Fibroblast of lung (primary cell): ENCODE data around the gene SCGB3A1.
A peak's percentile ranks its signal among the peaks of the same experiment; 100 is the strongest.

Experiments used
- CTCF ChIP-seq, 2 donors: IDR thresholded peaks in 1 of 2; conservative IDR thresholded peaks in 1 of 2; 1 replicate in 1 of 2; 2 replicates in 1 of 2; pipeline ENCODE4 v1.5.1; 2011 to 2012; ENCODE audit warnings: low read length in 2 of 2, control low read depth in 1 of 2, inconsistent platforms in 1 of 2, low read depth in 1 of 2, mild to moderate bottlenecking in 1 of 2
- EZH2 ChIP-seq: IDR thresholded peaks from 2 replicates; pipeline ENCODE4 v1.5.1; 2012; ENCODE audit warnings: low read length, control low read depth, mild to moderate bottlenecking; ENCODE audit errors: missing control alignments

- no peak for TF ChIP-seq CTCF (conservative IDR thresholded peaks at IDR 0.05 in 1 of 2, IDR thresholded peaks at IDR 0.05 in 1 of 2; ENCODE audit: low read depth in 1 of 2, low read length in 2 of 2)
- TF ChIP-seq EZH2, result peak; percentile 44
Measured at GRCh38 chr5:180592176-180592575, 877 bp upstream of the SCGB3A1 start.
